Natural killer cell (primary cell): ENCODE measurements around the gene RILPL1. TPM values are rescaled to one million over a fixed set of nuclear protein-coding genes. Genes with fewer than 3 reads are reported as not detected.
"Not testable (repeated sequence)": the region's sequence is repeated elsewhere in the genome, so short reads cannot be mapped to it uniquely, and the experiment has no call there.

Experiments
- ATAC-seq, 3 donors: fragments of 150-1000 bp in 2 of 3; fragments of 200-7000 bp in 1 of 3; cut with Tn5 transposase; 1 replicate in 1 of 3; 2 replicates in 2 of 3; pipeline ENCODE4 v1.10.0; 2021; ENCODE audit warnings: mild to moderate bottlenecking in 2 of 3, moderate library complexity in 2 of 3
- DNase-seq, 2 donors: peaks; one replicate each; pipeline versions ENCODE4 v3.0.0 to v3.0.0-alpha.2; 2013 to 2021; ENCODE audit warnings: mixed read lengths in 1 of 2
- H3K27ac ChIP-seq: one replicate; pipeline ENCODE4 v1.5.1; 2013; ENCODE audit warnings: mild to moderate bottlenecking, low read length
- H3K27me3 ChIP-seq: one replicate; pipeline ENCODE4 v1.6.1; 2013; ENCODE audit warnings: low read length; ENCODE audit not compliant: control insufficient read depth, insufficient read depth
- H3K36me3 ChIP-seq: one replicate; pipeline ENCODE4 v1.6.1; 2013; ENCODE audit warnings: low read length; ENCODE audit not compliant: control insufficient read depth, insufficient read depth
- H3K4me1 ChIP-seq: one replicate; pipeline ENCODE4 v1.6.1; 2013; ENCODE audit warnings: low read length; ENCODE audit not compliant: control insufficient read depth, insufficient read depth
- H3K4me3 ChIP-seq: one replicate; pipeline ENCODE4 v1.5.1; 2013; ENCODE audit warnings: low read length
- H3K9me3 ChIP-seq: one replicate; pipeline ENCODE4 v1.6.1; 2013; ENCODE audit warnings: low read length; ENCODE audit not compliant: control insufficient read depth, insufficient read depth
- H3K27ac Mint-ChIP-seq, 2 donors: one replicate each; pipeline ENCODE4 v1.8.0; 2022; ENCODE audit warnings: mild to moderate bottlenecking in 2 of 2, mixed read lengths in 2 of 2, moderate library complexity in 1 of 2
- H3K27me3 Mint-ChIP-seq, 2 donors: one replicate each; pipeline ENCODE4 v1.8.0; 2022; ENCODE audit warnings: low read depth in 2 of 2, mixed read lengths in 2 of 2
- H3K36me3 Mint-ChIP-seq: one replicate; pipeline ENCODE4 v1.8.0; 2022; ENCODE audit warnings: mixed read lengths
- H3K4me1 Mint-ChIP-seq, 2 donors: one replicate each; pipeline ENCODE4 v1.8.0; 2022; ENCODE audit warnings: mixed read lengths in 2 of 2
- H3K4me3 Mint-ChIP-seq: one replicate; pipeline ENCODE4 v1.8.0; 2022; ENCODE audit warnings: mild to moderate bottlenecking, moderate library complexity, mixed read lengths
- H3K9me3 Mint-ChIP-seq, 2 donors: one replicate each; pipeline ENCODE4 v1.8.0; 2022; ENCODE audit warnings: mixed read lengths in 2 of 2
- CTCF ChIP-seq: fragments of 200-600 bp; IDR thresholded peaks from one replicate; pipeline ENCODE4 v1.8.0; 2022; ENCODE audit warnings: antibody characterized with exemption
- WGBS: methylation state at CpG from one replicate; pipeline ENCODE4 v1.1.7; 2013; ENCODE audit warnings: missing lambda C conversion rate; ENCODE audit not compliant: insufficient coverage; 5-methylcytosine and 5-hydroxymethylcytosine counted together
- intact Hi-C: fragments of 100-400 bp; cut with micrococcal nuclease; formaldehyde crosslinking; loops from one replicate; pipeline ENCODE4 v1.14.2; 2022
- total RNA-seq, 4 donors: library from RNA; stranded (reverse); fragments of 120-200 nt in 1 of 4; gene quantifications; one replicate each; pipeline versions ENCODE4 v1.2.3 to v1.2.4, GENCODE V29; 2013 to 2022

The RILPL1 gene
- total RNA-seq, 3 donors from 2014 or later (not counting 1 experiment from before 2014, with no cell fraction given): 1.3 to 2.7 (median 1.5) TPM

- H3K4me1 ChIP-seq: no peaks in the 10 kb centered on the region
- Mint-ChIP-seq H3K36me3 (no peaks in the 10 kb centered on the region), H3K4me1 (peaks cover 0 to 5% of the 10 kb centered on the region in 2 donors), H3K27ac (no peak overlapping the region), H3K4me3 (no peak overlapping the region), H3K9me3 (no peaks in the 10 kb centered on the region), H3K27me3 (no peaks in the 10 kb centered on the region)
- no peaks in the 10 kb centered on the region for H3K9me3 ChIP-seq
- DNase-seq (no peak), ATAC-seq (no peak)
- no peak overlapping the region for H3K27ac ChIP-seq
- 92% methylated on average over 13 of the region's 13 CpGs for WGBS
- H3K36me3 ChIP-seq: no peaks in the 10 kb centered on the region
- TF ChIP-seq CTCF: no peak
- no peak overlapping the region for H3K4me3 ChIP-seq
- H3K27me3 ChIP-seq: no peaks in the 10 kb centered on the region
- intact Hi-C loops: no loop called here
Measured at GRCh38 chr12:123498126-123498825, 35.2 kb downstream of the RILPL1 start.

- Mint-ChIP-seq H3K36me3 (no peaks in the 10 kb centered on the region), H3K4me3 (no peak overlapping the region), H3K27me3 (no peaks in the 10 kb centered on the region), H3K9me3 (no peaks in the 10 kb centered on the region), H3K27ac (no peak overlapping the region), H3K4me1 (peaks cover 0 to 5% of the 10 kb centered on the region in 2 donors)
- no peak for TF ChIP-seq CTCF
- Histone ChIP-seq H3K9me3 (no peaks in the 10 kb centered on the region), H3K4me1 (no peaks in the 10 kb centered on the region), H3K4me3 (no peak overlapping the region), H3K27me3 (no peaks in the 10 kb centered on the region), H3K36me3 (no peaks in the 10 kb centered on the region), H3K27ac (no peak overlapping the region)
- ATAC-seq (no peak), DNase-seq (no peak)
- 96% methylated on average over 7 of the region's 7 CpGs for WGBS
- intact Hi-C loops: no loop called here
Measured at GRCh38 chr12:123497065-123497464, 36.5 kb downstream of the RILPL1 start.

- no peak for ATAC-seq
- intact Hi-C loops: no loop called here
- WGBS: 92% methylated on average over 18 of the region's 18 CpGs
Measured at GRCh38 chr12:123494124-123494851, 39.2 kb downstream of the RILPL1 start.

DNA sequence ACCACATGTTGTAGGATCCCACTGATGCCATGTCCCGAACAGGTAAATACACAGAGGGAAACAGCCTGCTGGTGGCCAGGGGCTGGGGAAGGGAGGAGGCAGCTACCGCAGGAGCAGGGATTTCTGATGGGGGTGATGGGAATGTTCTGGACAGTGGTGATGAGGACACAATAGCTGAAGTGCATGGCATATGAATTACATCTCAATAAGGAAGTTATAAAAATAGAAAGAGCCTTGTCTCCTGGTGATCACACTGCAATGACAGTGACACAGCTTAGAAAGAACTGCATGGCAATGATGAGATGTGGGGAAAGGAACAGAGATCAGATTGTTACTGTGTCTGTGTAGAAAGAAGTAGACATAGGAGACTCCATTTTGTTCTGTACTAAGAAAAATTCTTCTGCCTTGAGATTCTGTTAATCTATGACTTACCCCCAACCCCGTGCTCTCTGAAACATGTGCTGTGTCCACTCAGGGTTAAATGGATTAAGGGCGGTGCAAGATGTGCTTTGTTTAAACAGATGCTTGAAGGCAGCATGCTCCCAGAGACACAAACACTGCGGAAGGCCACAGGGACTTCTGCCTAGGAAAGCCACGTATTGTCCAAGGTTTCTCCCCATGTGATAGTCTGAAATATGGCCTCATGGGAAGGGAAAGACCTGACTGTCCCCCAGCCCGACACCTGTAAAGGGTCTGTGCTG, 41.0 kb downstream of the RILPL1 start:
- H3K9me3 ChIP-seq, H3K4me3 Mint-ChIP-seq, H3K36me3 ChIP-seq, H3K27ac Mint-ChIP-seq, H3K4me1 ChIP-seq, H3K27ac ChIP-seq, H3K4me3 ChIP-seq, H3K9me3 Mint-ChIP-seq, H3K27me3 ChIP-seq, H3K27me3 Mint-ChIP-seq, ATAC-seq, H3K36me3 Mint-ChIP-seq, H3K4me1 Mint-ChIP-seq, intact Hi-C loops, DNase-seq: not testable (repeated sequence)
- WGBS: 98% methylated on average over 6 of the region's 7 CpGs

More at GRCh38 chr12:123494124-123494851, 39.2 kb downstream of the RILPL1 start:
- H3K27me3 ChIP-seq: no peaks in the 10 kb centered on the region
- no peaks in the 10 kb centered on the region for H3K9me3 Mint-ChIP-seq
- no peaks in the 10 kb centered on the region for H3K27me3 Mint-ChIP-seq
- no peak overlapping the region for H3K4me3 Mint-ChIP-seq
- no peak overlapping the region for H3K27ac ChIP-seq
- no peaks in the 10 kb centered on the region for H3K36me3 ChIP-seq
- no peak for DNase-seq
- H3K4me1 ChIP-seq: no peaks in the 10 kb centered on the region
- no peaks in the 10 kb centered on the region for H3K9me3 ChIP-seq
- H3K4me1 Mint-ChIP-seq: peaks cover 0 to 5% of the 10 kb centered on the region in 2 donors
- no peak overlapping the region for H3K27ac Mint-ChIP-seq
- no peak overlapping the region for H3K4me3 ChIP-seq
- H3K36me3 Mint-ChIP-seq: no peaks in the 10 kb centered on the region
- TF ChIP-seq CTCF: no peak
